A673 (cell line): ENCODE measurements around the gene IDNK. TPM values are rescaled to one million over a fixed set of nuclear protein-coding genes. Genes with fewer than 3 reads are reported as not detected.

Experiments
- BruUV-seq: library from RNA; stranded (reverse); fragments of 400-500 nt; replicated peaks from 2 replicates; lab custom pipeline; 2021; lab: Mats Ljungman, UMichigan
- CTCF ChIA-PET: fragments of 300-600 bp; sonication (Branson Sonifier 250); formaldehyde crosslinking; loops from one replicate; lab custom pipeline; 2022; ENCODE audit warnings: antibody characterized with exemption; lab: Charles Lee
- POLR2A ChIA-PET: fragments of 300-600 bp; sonication (Branson Sonifier 250); formaldehyde crosslinking; loops from one replicate; lab custom pipeline; 2022; ENCODE audit warnings: antibody characterized with exemption; ENCODE audit not compliant: low non-redundant PET; lab: Charles Lee
- DNase-seq: peaks from one replicate; pipeline ENCODE4 v3.0.0-alpha.2; 2015; ENCODE audit warnings: low spot score
- H3K27ac ChIP-seq: fragments of 200-600 bp; sonication (generic); 2 replicates; pipeline ENCODE4 v1.5.1; 2016; ENCODE audit warnings: mixed run types, low read depth, mild to moderate bottlenecking, mixed read lengths, antibody characterized with exemption, low read length; ENCODE audit not compliant: poor library complexity, severe bottlenecking
- H3K27me3 ChIP-seq: fragments of 200-600 bp; sonication (generic); replicated peaks from 2 replicates; pipeline ENCODE4 v1.6.1; 2017; ENCODE audit warnings: mixed run types, low read depth, mild to moderate bottlenecking, mixed read lengths, antibody characterized with exemption, low read length; ENCODE audit not compliant: insufficient read depth, poor library complexity
- H3K36me3 ChIP-seq: fragments of 200-600 bp; sonication (generic); 2 replicates; pipeline ENCODE4 v1.6.1; 2016; ENCODE audit warnings: mixed run types, mild to moderate bottlenecking, mixed read lengths, antibody characterized with exemption, low read length; ENCODE audit not compliant: insufficient read depth, poor library complexity, severe bottlenecking
- H3K4me1 ChIP-seq: fragments of 200-600 bp; sonication (generic); 2 replicates; pipeline ENCODE4 v1.6.1; 2017; ENCODE audit warnings: mixed run types, mild to moderate bottlenecking, mixed read lengths, antibody characterized with exemption, low read length; ENCODE audit not compliant: insufficient read depth, poor library complexity, severe bottlenecking
- H3K4me3 ChIP-seq: fragments of 200-600 bp; sonication (generic); 2 replicates; pipeline ENCODE4 v1.5.1; 2016; ENCODE audit warnings: low read depth, mixed run types, mild to moderate bottlenecking, mixed read lengths, low read length; ENCODE audit not compliant: poor library complexity, severe bottlenecking
- H3K9me3 ChIP-seq: fragments of 200-600 bp; sonication (generic); 2 replicates; pipeline ENCODE4 v1.6.1; 2016; ENCODE audit warnings: mixed run types, low read depth, mild to moderate bottlenecking, mixed read lengths, antibody characterized with exemption, low read length; ENCODE audit not compliant: poor library complexity, severe bottlenecking
- CTCF ChIP-seq: fragments of 300-800, 200-600 bp; sonication (generic); conservative IDR thresholded peaks from 2 replicates; pipeline ENCODE4 v1.5.1; 2017; ENCODE audit warnings: low read depth, mild to moderate bottlenecking, antibody characterized with exemption, low read length, moderate library complexity, mixed read lengths
- EZH2 ChIP-seq: fragments of 200-600 bp; sonication (generic); IDR thresholded peaks from 2 replicates; pipeline ENCODE4 v1.6.1; 2017; ENCODE audit warnings: borderline replicate concordance, low read depth, mild to moderate bottlenecking, mixed read lengths, antibody characterized with exemption, low read length; ENCODE audit not compliant: poor library complexity, severe bottlenecking
- intact Hi-C: fragments of 100-400 bp; cut with micrococcal nuclease; formaldehyde crosslinking; loops from one replicate; pipeline ENCODE4 v1.10.0; 2022; ENCODE audit not compliant: unreplicated experiment
- total RNA-seq: library from RNA; stranded (reverse); gene quantifications from 2 replicates; pipeline ENCODE4 v1.2.3, GENCODE V29; 2021

The IDNK gene
- total RNA-seq, 1 experiment from 2014 or later = 1.6 TPM

GRCh38 chr9:83625178-83625577 lies 2.2 kb downstream of the IDNK start:
- H3K27me3 ChIP-seq = no peaks in the 10 kb centered on the region
- H3K4me1 ChIP-seq = peaks cover 20% of the 10 kb centered on the region
- intact Hi-C loops = no loop called here
- no peak for TF ChIP-seq CTCF
- no peak for TF ChIP-seq EZH2
- no peak overlapping the region for H3K27ac ChIP-seq
- POLR2A ChIA-PET = no interaction called here
- no peaks in the 10 kb centered on the region for H3K9me3 ChIP-seq
- no peak overlapping the region for H3K4me3 ChIP-seq
- BruUV-seq = no TSS peak
- DNase-seq = no peak
- no peaks in the 10 kb centered on the region for H3K36me3 ChIP-seq
- CTCF ChIA-PET = no interaction called here

DNA sequence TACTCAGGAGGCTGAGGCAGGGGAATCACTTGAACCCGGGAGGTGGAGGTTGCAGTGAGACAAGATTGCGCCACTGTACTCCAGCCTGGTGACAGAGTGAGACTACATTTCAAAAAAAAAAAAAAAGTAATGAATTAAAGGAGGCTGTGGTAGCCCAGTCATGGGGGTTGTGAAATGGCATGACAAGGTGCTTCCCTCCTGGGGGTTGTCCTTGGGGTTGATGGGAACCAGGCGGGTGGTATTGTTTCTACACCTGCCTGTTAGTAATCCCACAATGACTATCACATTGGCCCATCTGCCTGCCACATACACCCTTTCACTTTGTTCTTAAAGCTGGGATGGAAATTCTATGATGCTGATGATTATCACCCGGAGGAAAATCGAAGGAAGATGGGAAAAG lies 5.6 kb downstream of the IDNK start:
- no peak for DNase-seq
- H3K36me3 ChIP-seq = no peaks in the 10 kb centered on the region
- no peak overlapping the region for H3K4me3 ChIP-seq
- intact Hi-C loops = no loop called here
- H3K27ac ChIP-seq = no peak overlapping the region
- H3K4me1 ChIP-seq = peaks cover 18% of the 10 kb centered on the region
- H3K27me3 ChIP-seq = no peaks in the 10 kb centered on the region
- no TSS peak for BruUV-seq
- H3K9me3 ChIP-seq = no peaks in the 10 kb centered on the region
- CTCF ChIA-PET = no interaction called here
- POLR2A ChIA-PET = no interaction called here
- TF ChIP-seq CTCF (no peak), EZH2 (no peak)

GRCh38 chr9:83629433-83630104 lies 6.6 kb downstream of the IDNK start:
- Histone ChIP-seq H3K27me3 (no peaks in the 10 kb centered on the region), H3K36me3 (no peaks in the 10 kb centered on the region), H3K9me3 (no peaks in the 10 kb centered on the region), H3K4me1 (peaks cover 13% of the 10 kb centered on the region), H3K4me3 (no peak overlapping the region), H3K27ac (no peak overlapping the region)
- BruUV-seq = no TSS peak
- intact Hi-C loops = no loop called here
- POLR2A ChIA-PET = interaction anchor here (0.6 kb wide), 2 partner anchors 17 to 203 kb away, joined by 3 read pairs; no protein-coding TSS in a partner anchor
- TF ChIP-seq CTCF = no peak
- DNase-seq = no peak
- CTCF ChIA-PET = no interaction called here
